ENCODE data around the gene PGS1. TPM values are rescaled to one million over a fixed set of nuclear protein-coding genes. Genes with fewer than 3 reads are reported as not detected.

Gene PGS1
- total and polyA plus RNA-seq, 2 donors (not counting 1 experiment from before 2014, with no cell fraction given) = 22.4 to 34.5 TPM

DNA sequence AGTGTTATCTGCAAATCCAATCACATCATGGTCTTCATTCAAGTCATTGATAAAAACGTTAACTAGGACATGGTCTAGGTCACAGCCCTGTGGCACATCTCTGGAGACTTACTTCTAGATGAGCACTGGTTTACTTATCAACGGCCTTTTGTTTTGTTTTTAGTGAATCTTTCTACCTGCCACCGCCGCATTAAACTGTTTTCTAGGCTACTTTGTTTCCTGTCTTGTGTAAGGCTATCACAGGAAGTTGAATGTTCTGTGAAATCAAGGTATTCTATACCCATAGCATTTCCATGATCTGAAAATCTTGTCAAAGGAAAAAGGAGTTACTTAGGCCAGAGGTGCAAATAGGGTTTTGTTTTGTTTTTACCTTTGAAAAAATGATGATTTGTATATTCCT is 45.5 kb upstream of the PGS1 start:
- TF ChIP-seq, protein P1, sequence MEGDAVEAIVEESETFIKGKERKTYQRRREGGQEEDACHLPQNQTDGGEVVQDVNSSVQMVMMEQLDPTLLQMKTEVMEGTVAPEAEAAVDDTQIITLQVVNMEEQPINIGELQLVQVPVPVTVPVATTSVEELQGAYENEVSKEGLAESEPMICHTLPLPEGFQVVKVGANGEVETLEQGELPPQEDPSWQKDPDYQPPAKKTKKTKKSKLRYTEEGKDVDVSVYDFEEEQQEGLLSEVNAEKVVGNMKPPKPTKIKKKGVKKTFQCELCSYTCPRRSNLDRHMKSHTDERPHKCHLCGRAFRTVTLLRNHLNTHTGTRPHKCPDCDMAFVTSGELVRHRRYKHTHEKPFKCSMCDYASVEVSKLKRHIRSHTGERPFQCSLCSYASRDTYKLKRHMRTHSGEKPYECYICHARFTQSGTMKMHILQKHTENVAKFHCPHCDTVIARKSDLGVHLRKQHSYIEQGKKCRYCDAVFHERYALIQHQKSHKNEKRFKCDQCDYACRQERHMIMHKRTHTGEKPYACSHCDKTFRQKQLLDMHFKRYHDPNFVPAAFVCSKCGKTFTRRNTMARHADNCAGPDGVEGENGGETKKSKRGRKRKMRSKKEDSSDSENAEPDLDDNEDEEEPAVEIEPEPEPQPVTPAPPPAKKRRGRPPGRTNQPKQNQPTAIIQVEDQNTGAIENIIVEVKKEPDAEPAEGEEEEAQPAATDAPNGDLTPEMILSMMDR (conservative IDR thresholded peaks at IDR 0.05 in 1 of 2, IDR thresholded peaks at IDR 0.05 in 1 of 2; ENCODE audit: low read depth in 1 of 2, low read length in 2 of 2) = no peak
- TF ChIP-seq EZH2 (IDR thresholded peaks at IDR 0.05; ENCODE audit: low read length, missing control alignments) = no peak
- H2AFZ ChIP-seq (ENCODE audit: low read length) = no peak overlapping the region
- H3K9ac ChIP-seq (ENCODE audit: insufficient read depth, low read length) = no peak overlapping the region
- no peak overlapping the region for H3K27ac ChIP-seq (ENCODE audit: insufficient read depth, low read length)
- no peak overlapping the region for H3K4me2 ChIP-seq (ENCODE audit: extremely low read depth, insufficient read depth, low read length)
- H3K4me1 ChIP-seq (ENCODE audit: control insufficient read depth, extremely low read depth, insufficient read depth, low read length) = peaks cover 33% of the 10 kb centered on the region
- no peak for DNase-seq (ENCODE audit: low read depth in 2 of 2)
- no peaks in the 10 kb centered on the region for H3K79me2 ChIP-seq (ENCODE audit: control insufficient read depth, insufficient read depth, low read length)
- H3K27me3 ChIP-seq (ENCODE audit: control insufficient read depth, insufficient read depth, low read length) = no peaks in the 10 kb centered on the region
- no peaks in the 10 kb centered on the region for H3K9me3 ChIP-seq (ENCODE audit: control insufficient read depth, insufficient read depth, low read depth, low read length)
- no peaks in the 10 kb centered on the region for H4K20me1 ChIP-seq (ENCODE audit: control insufficient read depth, extremely low read depth, insufficient read depth, low read length)
- no peak overlapping the region for H3K4me3 ChIP-seq (replicated peaks in 1 of 4; ENCODE audit: control extremely low read depth in 1 of 4, insufficient read depth in 1 of 4, low read depth in 3 of 4, low read length in 4 of 4)
- H3K36me3 ChIP-seq (ENCODE audit: control insufficient read depth, insufficient read depth, low read length) = no peaks in the 10 kb centered on the region

DNA sequence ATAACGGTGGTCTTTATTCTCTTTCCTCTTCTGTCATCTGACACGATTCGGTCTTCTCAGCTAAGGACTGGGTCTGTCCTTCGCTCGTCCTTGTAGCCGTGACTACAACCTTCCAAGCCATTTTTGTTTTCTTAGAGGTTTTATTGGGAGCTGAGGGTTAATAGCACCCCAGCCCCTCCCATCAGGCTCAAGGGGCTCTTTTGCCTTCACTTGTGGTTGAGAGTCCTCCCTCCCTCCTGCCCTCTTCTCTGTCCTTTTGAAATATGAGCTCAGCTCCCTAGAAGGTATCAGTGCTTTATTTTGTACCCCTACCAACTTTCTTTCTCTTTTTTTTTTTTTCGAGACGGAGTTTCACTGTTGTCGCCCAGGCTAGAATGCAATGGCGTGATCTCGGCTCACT is 43.2 kb upstream of the PGS1 start:
- no peak for TF ChIP-seq EZH2 (IDR thresholded peaks at IDR 0.05; ENCODE audit: low read length, missing control alignments)
- TF ChIP-seq, protein P1 (conservative IDR thresholded peaks at IDR 0.05 in 1 of 2, IDR thresholded peaks at IDR 0.05 in 1 of 2; ENCODE audit: low read depth in 1 of 2, low read length in 2 of 2) = no peak
- Histone ChIP-seq H3K9ac (ENCODE audit: insufficient read depth, low read length) (no peak overlapping the region), H2AFZ (ENCODE audit: low read length) (no peak overlapping the region), H3K4me3 (replicated peaks in 1 of 4; ENCODE audit: control extremely low read depth in 1 of 4, insufficient read depth in 1 of 4, low read depth in 3 of 4, low read length in 4 of 4) (no peak overlapping the region), H3K79me2 (ENCODE audit: control insufficient read depth, insufficient read depth, low read length) (no peaks in the 10 kb centered on the region), H3K4me2 (ENCODE audit: extremely low read depth, insufficient read depth, low read length) (peak overlapping the region; percentile 78), H3K36me3 (ENCODE audit: control insufficient read depth, insufficient read depth, low read length) (no peaks in the 10 kb centered on the region), H3K9me3 (ENCODE audit: control insufficient read depth, insufficient read depth, low read depth, low read length) (no peaks in the 10 kb centered on the region), H3K27ac (ENCODE audit: insufficient read depth, low read length) (peak overlapping the region; percentile 89), H4K20me1 (ENCODE audit: control insufficient read depth, extremely low read depth, insufficient read depth, low read length) (no peaks in the 10 kb centered on the region), H3K4me1 (ENCODE audit: control insufficient read depth, extremely low read depth, insufficient read depth, low read length) (peaks cover 25% of the 10 kb centered on the region), H3K27me3 (ENCODE audit: control insufficient read depth, insufficient read depth, low read length) (no peaks in the 10 kb centered on the region)
- no peak for DNase-seq (ENCODE audit: low read depth in 2 of 2)

DNA sequence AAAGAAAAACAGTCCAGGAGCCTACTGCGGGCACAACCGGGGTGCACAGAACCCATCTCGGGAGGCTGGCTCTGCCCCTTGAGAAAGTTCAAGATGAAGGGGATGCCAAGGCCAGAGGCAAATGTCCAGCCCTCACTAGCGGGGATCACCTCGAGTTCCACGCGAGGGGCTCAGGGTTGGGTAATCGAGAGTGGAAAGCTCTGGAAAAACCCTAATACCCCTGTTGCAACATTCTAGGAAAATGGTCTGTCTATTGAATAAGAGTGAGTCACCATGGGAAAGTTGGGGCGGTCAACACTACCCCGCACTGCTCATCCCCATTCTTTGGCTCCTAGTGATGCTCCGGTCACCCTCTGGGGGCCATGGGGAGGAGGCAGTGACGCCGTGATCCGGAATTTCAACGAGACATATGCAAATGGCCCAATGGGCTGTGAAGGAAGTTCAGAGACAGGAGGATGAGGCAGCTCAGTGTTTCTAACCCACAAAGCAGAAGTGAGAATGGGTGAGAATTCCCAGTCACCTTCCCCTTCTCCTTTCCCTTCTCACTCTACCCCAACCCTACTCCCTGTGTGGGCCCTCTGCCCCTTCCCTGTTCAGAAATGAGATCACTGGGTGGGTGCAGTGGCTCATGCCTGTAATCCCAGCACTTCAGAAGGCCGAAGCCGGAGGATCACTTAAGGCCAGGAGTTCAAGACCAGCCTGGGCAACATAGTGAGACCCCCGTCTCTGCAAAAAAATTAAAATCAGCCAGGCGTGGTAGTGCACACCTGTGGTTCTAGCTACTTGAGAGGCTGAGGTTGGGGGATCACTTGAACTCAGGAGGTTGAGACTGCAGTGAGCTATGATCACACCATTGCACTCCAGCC is 41.0 kb upstream of the PGS1 start:
- Histone ChIP-seq H3K79me2 (ENCODE audit: control insufficient read depth, insufficient read depth, low read length) (no peaks in the 10 kb centered on the region), H3K9ac (ENCODE audit: insufficient read depth, low read length) (peak overlapping the region; percentile 16), H2AFZ (ENCODE audit: low read length) (no peak overlapping the region), H3K4me2 (ENCODE audit: extremely low read depth, insufficient read depth, low read length) (no peak overlapping the region), H3K4me1 (ENCODE audit: control insufficient read depth, extremely low read depth, insufficient read depth, low read length) (peaks cover 32% of the 10 kb centered on the region), H4K20me1 (ENCODE audit: control insufficient read depth, extremely low read depth, insufficient read depth, low read length) (no peaks in the 10 kb centered on the region), H3K9me3 (ENCODE audit: control insufficient read depth, insufficient read depth, low read depth, low read length) (no peaks in the 10 kb centered on the region), H3K4me3 (replicated peaks in 1 of 4; ENCODE audit: control extremely low read depth in 1 of 4, insufficient read depth in 1 of 4, low read depth in 3 of 4, low read length in 4 of 4) (no peak overlapping the region), H3K27ac (ENCODE audit: insufficient read depth, low read length) (peak overlapping the region; percentile 79), H3K27me3 (ENCODE audit: control insufficient read depth, insufficient read depth, low read length) (no peaks in the 10 kb centered on the region), H3K36me3 (ENCODE audit: control insufficient read depth, insufficient read depth, low read length) (no peaks in the 10 kb centered on the region)
- no peak for TF ChIP-seq EZH2 (IDR thresholded peaks at IDR 0.05; ENCODE audit: low read length, missing control alignments)
- TF ChIP-seq, protein P1 (conservative IDR thresholded peaks at IDR 0.05 in 1 of 2, IDR thresholded peaks at IDR 0.05 in 1 of 2; ENCODE audit: low read depth in 1 of 2, low read length in 2 of 2) = no peak
- DNase-seq (ENCODE audit: low read depth in 2 of 2) = peak; percentile 79 to 82
